Astrocyte (in vitro differentiated cells and primary cell): ENCODE data around the gene ATG16L1. TPM values are rescaled to one million over a fixed set of nuclear protein-coding genes. Genes with fewer than 3 reads are reported as not detected.

Experiments
- DNase-seq: peaks from one replicate; pipeline ENCODE4 v3.0.0-alpha.2; 2010; ENCODE audit warnings: low read depth
- FAIRE-seq: peaks from 2 replicates; lab custom pipeline; 2011; peaks lifted over from hg19 to GRCh38; lab: Jason Lieb, UNC
- H2AFZ ChIP-seq: 2 replicates; pipeline ENCODE4 v1.6.0; 2012; ENCODE audit warnings: low read depth, low read length, inconsistent platforms
- H3K27ac ChIP-seq: 2 replicates; pipeline ENCODE4 v1.5.1; 2011; ENCODE audit warnings: low read depth, low read length, inconsistent platforms
- H3K27me3 ChIP-seq: 2 replicates; pipeline ENCODE4 v1.6.0; 2011; ENCODE audit warnings: low read length, inconsistent platforms; ENCODE audit not compliant: insufficient read depth
- H3K36me3 ChIP-seq: 2 replicates; pipeline ENCODE4 v1.5.1; 2011; ENCODE audit warnings: low read length, inconsistent platforms; ENCODE audit not compliant: insufficient read depth
- H3K4me1 ChIP-seq: 2 replicates; pipeline ENCODE4 v1.5.1; 2011; ENCODE audit warnings: low read length, inconsistent platforms; ENCODE audit not compliant: insufficient read depth
- H3K4me2 ChIP-seq: 2 replicates; pipeline ENCODE4 v1.6.0; 2012; ENCODE audit warnings: low read length, inconsistent platforms
- H3K4me3 ChIP-seq: 2 replicates; pipeline ENCODE4 v1.5.1; 2011; ENCODE audit warnings: low read depth, mild to moderate bottlenecking, low read length, inconsistent platforms; ENCODE audit not compliant: insufficient read depth
- H3K79me2 ChIP-seq: 2 replicates; pipeline ENCODE4 v1.6.0; 2012; ENCODE audit warnings: mild to moderate bottlenecking, low read length, inconsistent platforms; ENCODE audit not compliant: insufficient read depth
- H3K9ac ChIP-seq: 2 replicates; pipeline ENCODE4 v1.6.0; 2012; ENCODE audit warnings: mild to moderate bottlenecking, low read length, inconsistent platforms
- H3K9me3 ChIP-seq: 2 replicates; pipeline ENCODE4 v1.5.1; 2012; ENCODE audit warnings: low read depth, mild to moderate bottlenecking, low read length, inconsistent platforms; ENCODE audit not compliant: insufficient read depth
- H4K20me1 ChIP-seq: 2 replicates; pipeline ENCODE4 v1.6.0; 2012; ENCODE audit warnings: low read length, inconsistent platforms; ENCODE audit not compliant: insufficient read depth
- H3K27ac Mint-ChIP-seq: one replicate; pipeline ENCODE4 v1.8.0; 2021; ENCODE audit warnings: mild to moderate bottlenecking, mixed read lengths; ENCODE audit not compliant: unreplicated experiment
- H3K27me3 Mint-ChIP-seq: one replicate; pipeline ENCODE4 v1.8.0; 2021; ENCODE audit warnings: low read depth, mixed read lengths; ENCODE audit not compliant: unreplicated experiment
- H3K36me3 Mint-ChIP-seq: one replicate; pipeline ENCODE4 v1.8.0; 2021; ENCODE audit warnings: low read depth, mixed read lengths; ENCODE audit not compliant: unreplicated experiment
- H3K4me1 Mint-ChIP-seq: one replicate; pipeline ENCODE4 v1.8.0; 2021; ENCODE audit warnings: low read depth, mixed read lengths; ENCODE audit not compliant: unreplicated experiment
- H3K4me3 Mint-ChIP-seq: one replicate; pipeline ENCODE4 v1.8.0; 2021; ENCODE audit warnings: mild to moderate bottlenecking, moderate library complexity, mixed read lengths; ENCODE audit not compliant: unreplicated experiment
- H3K9me3 Mint-ChIP-seq: one replicate; pipeline ENCODE4 v1.8.0; 2021; ENCODE audit warnings: mild to moderate bottlenecking, mixed read lengths; ENCODE audit not compliant: unreplicated experiment
- EZH2 ChIP-seq: IDR thresholded peaks from 2 replicates; pipeline ENCODE4 v1.6.1; 2012; ENCODE audit warnings: mild to moderate bottlenecking, low read length, inconsistent platforms; ENCODE audit not compliant: insufficient read depth
- total RNA-seq: library from RNA; stranded (reverse); gene quantifications from 2 replicates; pipeline ENCODE4 v1.2.1, GENCODE V29; 2021
- TF ChIP-seq, protein P1 (sequence below): IDR thresholded peaks from 2 replicates; pipeline ENCODE4 v1.5.1; 2011; ENCODE audit warnings: low read depth, mild to moderate bottlenecking, inconsistent platforms, low read length, moderate library complexity; ENCODE audit not compliant: insufficient read depth

ATG16L1 gene
- total RNA-seq, 1 donor from 2014 or later: 31.6 TPM

DNA sequence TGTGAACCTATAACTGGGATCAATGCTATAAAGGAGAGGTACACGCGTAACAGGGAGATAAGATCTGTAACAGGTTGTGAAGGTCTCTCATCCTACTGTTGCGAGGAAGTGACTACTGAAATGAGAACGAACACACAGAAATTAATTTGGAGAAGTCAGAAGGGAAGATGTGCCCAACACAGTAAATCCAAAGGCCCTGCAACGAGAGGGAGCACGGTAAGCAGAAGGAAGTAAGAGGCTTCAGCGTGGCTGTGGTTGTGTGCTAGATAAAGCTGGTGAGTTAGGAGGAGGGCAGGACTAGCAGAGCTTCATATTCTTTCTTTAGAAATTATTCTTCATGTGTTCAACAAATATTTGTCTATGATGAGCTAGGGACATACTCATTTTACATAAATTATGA is 2.5 kb upstream of the ATG16L1 start:
- no peak for DNase-seq
- peaks cover 3% of the 10 kb centered on the region for H3K36me3 ChIP-seq
- FAIRE-seq: no peak
- H3K4me3 Mint-ChIP-seq: no peak overlapping the region
- H3K4me2 ChIP-seq: no peak overlapping the region
- H3K4me1 ChIP-seq: peaks cover 11% of the 10 kb centered on the region
- H3K27ac Mint-ChIP-seq: no peak overlapping the region
- H3K27ac ChIP-seq: no peak overlapping the region
- H3K4me3 ChIP-seq: no peak overlapping the region
- no peaks in the 10 kb centered on the region for H3K9me3 Mint-ChIP-seq
- no peaks in the 10 kb centered on the region for H3K9me3 ChIP-seq
- peaks cover 20% of the 10 kb centered on the region for H3K4me1 Mint-ChIP-seq
- H3K79me2 ChIP-seq: peaks cover 25% of the 10 kb centered on the region
- no peaks in the 10 kb centered on the region for H3K27me3 ChIP-seq
- H3K36me3 Mint-ChIP-seq: no peaks in the 10 kb centered on the region
- no peak overlapping the region for H2AFZ ChIP-seq
- H3K9ac ChIP-seq: no peak overlapping the region
- H3K27me3 Mint-ChIP-seq: no peaks in the 10 kb centered on the region
- no peak for TF ChIP-seq EZH2
- TF ChIP-seq, protein P1, sequence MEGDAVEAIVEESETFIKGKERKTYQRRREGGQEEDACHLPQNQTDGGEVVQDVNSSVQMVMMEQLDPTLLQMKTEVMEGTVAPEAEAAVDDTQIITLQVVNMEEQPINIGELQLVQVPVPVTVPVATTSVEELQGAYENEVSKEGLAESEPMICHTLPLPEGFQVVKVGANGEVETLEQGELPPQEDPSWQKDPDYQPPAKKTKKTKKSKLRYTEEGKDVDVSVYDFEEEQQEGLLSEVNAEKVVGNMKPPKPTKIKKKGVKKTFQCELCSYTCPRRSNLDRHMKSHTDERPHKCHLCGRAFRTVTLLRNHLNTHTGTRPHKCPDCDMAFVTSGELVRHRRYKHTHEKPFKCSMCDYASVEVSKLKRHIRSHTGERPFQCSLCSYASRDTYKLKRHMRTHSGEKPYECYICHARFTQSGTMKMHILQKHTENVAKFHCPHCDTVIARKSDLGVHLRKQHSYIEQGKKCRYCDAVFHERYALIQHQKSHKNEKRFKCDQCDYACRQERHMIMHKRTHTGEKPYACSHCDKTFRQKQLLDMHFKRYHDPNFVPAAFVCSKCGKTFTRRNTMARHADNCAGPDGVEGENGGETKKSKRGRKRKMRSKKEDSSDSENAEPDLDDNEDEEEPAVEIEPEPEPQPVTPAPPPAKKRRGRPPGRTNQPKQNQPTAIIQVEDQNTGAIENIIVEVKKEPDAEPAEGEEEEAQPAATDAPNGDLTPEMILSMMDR: no peak
- H4K20me1 ChIP-seq: peaks cover 19% of the 10 kb centered on the region

DNA sequence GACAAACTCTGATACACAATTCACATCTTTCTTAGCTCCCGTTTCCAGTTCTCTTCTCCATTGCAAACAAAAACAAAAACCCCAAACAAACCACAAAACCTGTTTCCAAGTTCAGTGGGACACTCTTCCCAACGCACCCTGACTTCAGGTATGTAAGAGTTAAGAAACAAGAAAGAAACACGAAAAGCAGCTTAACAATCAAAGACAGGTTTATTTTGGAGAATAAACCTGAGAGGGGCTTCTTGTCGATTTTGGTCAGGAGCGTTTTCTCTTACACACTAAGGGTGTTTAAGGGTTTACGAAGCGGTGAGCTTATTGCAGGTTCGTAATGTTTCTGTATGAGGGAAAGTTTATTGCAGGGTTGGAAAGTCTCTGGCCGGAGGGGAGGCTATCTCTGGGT is 905 bp upstream of the ATG16L1 start:
- no peak overlapping the region for H3K9ac ChIP-seq
- H3K4me1 ChIP-seq: peaks cover 11% of the 10 kb centered on the region
- H3K36me3 ChIP-seq: peaks cover 3% of the 10 kb centered on the region
- DNase-seq (no peak), FAIRE-seq (no peak)
- H3K4me3 Mint-ChIP-seq: peak overlapping the region; percentile 58
- no peaks in the 10 kb centered on the region for H3K27me3 ChIP-seq
- no peak overlapping the region for H3K4me3 ChIP-seq
- peaks cover 34% of the 10 kb centered on the region for H4K20me1 ChIP-seq
- no peaks in the 10 kb centered on the region for H3K9me3 Mint-ChIP-seq
- peaks cover 41% of the 10 kb centered on the region for H3K79me2 ChIP-seq
- no peaks in the 10 kb centered on the region for H3K36me3 Mint-ChIP-seq
- no peak for TF ChIP-seq EZH2
- TF ChIP-seq, protein P1: no peak
- H2AFZ ChIP-seq: peak overlapping the region; percentile 6
- H3K4me2 ChIP-seq: no peak overlapping the region
- no peaks in the 10 kb centered on the region for H3K9me3 ChIP-seq
- no peaks in the 10 kb centered on the region for H3K27me3 Mint-ChIP-seq
- H3K27ac Mint-ChIP-seq: no peak overlapping the region
- H3K4me1 Mint-ChIP-seq: peaks cover 24% of the 10 kb centered on the region
- H3K27ac ChIP-seq: no peak overlapping the region

GRCh38 chr2:233250985-233251305 is 528 bp upstream of the ATG16L1 start:
- H3K36me3 Mint-ChIP-seq: no peaks in the 10 kb centered on the region
- no peaks in the 10 kb centered on the region for H3K9me3 Mint-ChIP-seq
- H3K27me3 Mint-ChIP-seq: no peaks in the 10 kb centered on the region
- Histone ChIP-seq H3K4me3 (peak overlapping the region; percentile 15), H3K36me3 (peaks cover 6% of the 10 kb centered on the region), H3K79me2 (peaks cover 45% of the 10 kb centered on the region), H3K9ac (peak overlapping the region; percentile 48), H3K4me1 (peaks cover 11% of the 10 kb centered on the region), H3K27me3 (no peaks in the 10 kb centered on the region), H4K20me1 (peaks cover 37% of the 10 kb centered on the region), H2AFZ (peak overlapping the region; percentile 77), H3K9me3 (no peaks in the 10 kb centered on the region), H3K4me2 (peak overlapping the region; percentile 89), H3K27ac (peak overlapping the region; percentile 45)
- FAIRE-seq (no peak), DNase-seq (no peak)
- no peak for TF ChIP-seq EZH2
- TF ChIP-seq, protein P1: no peak
- peak overlapping the region; percentile 83 for H3K4me3 Mint-ChIP-seq
- H3K4me1 Mint-ChIP-seq: peaks cover 24% of the 10 kb centered on the region
- H3K27ac Mint-ChIP-seq: no peak overlapping the region
